Nephron (organoid): ENCODE data around the gene NKPD1.

Experiments
- H3K27ac Mint-ChIP-seq, 3 experiments: 2 replicates each; pipeline ENCODE4 v1.8.0; 2020; ENCODE audit warnings: mixed read lengths in 3 of 3, mild to moderate bottlenecking in 2 of 3, moderate library complexity in 1 of 3
- H3K27me3 Mint-ChIP-seq: 2 replicates; pipeline ENCODE4 v1.8.0; 2021; ENCODE audit warnings: low read depth, mild to moderate bottlenecking, moderate library complexity, mixed read lengths
- H3K36me3 Mint-ChIP-seq: 2 replicates; pipeline ENCODE4 v1.8.0; 2020; ENCODE audit warnings: low read depth, mixed read lengths
- H3K4me1 Mint-ChIP-seq: 2 replicates; pipeline ENCODE4 v1.8.0; 2020; ENCODE audit warnings: mixed read lengths
- H3K4me3 Mint-ChIP-seq, 3 experiments: 2 replicates each; pipeline ENCODE4 v1.8.0; 2020; ENCODE audit warnings: mild to moderate bottlenecking in 3 of 3, mixed read lengths in 3 of 3, moderate library complexity in 2 of 3
- H3K9me3 Mint-ChIP-seq: 2 replicates; pipeline ENCODE4 v1.8.0; 2020; ENCODE audit warnings: mixed read lengths
- CTCF ChIP-seq, 3 experiments: fragments of 200-600 bp; sonication (generic); IDR thresholded peaks; one replicate each; pipeline ENCODE4 v1.5.0; 2021; ENCODE audit warnings: antibody characterized with exemption in 3 of 3; ENCODE audit not compliant: unreplicated experiment in 3 of 3

NKPD1 gene

GRCh38 chr19:45166723-45167252 is 6.0 kb upstream of the NKPD1 start:
- Mint-ChIP-seq H3K27ac (no peak overlapping the region), H3K4me3 (no peak overlapping the region), H3K9me3 (no peaks in the 10 kb centered on the region), H3K4me1 (no peaks in the 10 kb centered on the region), H3K27me3 (peaks cover 8% of the 10 kb centered on the region), H3K36me3 (no peaks in the 10 kb centered on the region)
- TF ChIP-seq CTCF (IDR thresholded peaks at IDR 0.05; ENCODE audit: unreplicated experiment in 3 of 3) = no peak

GRCh38 chr19:45164577-45165335 is 4.0 kb upstream of the NKPD1 start:
- Mint-ChIP-seq H3K4me3 (no peak overlapping the region), H3K27me3 (peaks cover 14% of the 10 kb centered on the region), H3K36me3 (no peaks in the 10 kb centered on the region), H3K4me1 (no peaks in the 10 kb centered on the region), H3K27ac (no peak overlapping the region), H3K9me3 (no peaks in the 10 kb centered on the region)
- TF ChIP-seq CTCF (IDR thresholded peaks at IDR 0.05; ENCODE audit: unreplicated experiment in 3 of 3) = no peak

GRCh38 chr19:45163751-45164460 is 3.1 kb upstream of the NKPD1 start:
- Mint-ChIP-seq H3K4me3 (no peak overlapping the region), H3K27ac (no peak overlapping the region), H3K9me3 (no peaks in the 10 kb centered on the region), H3K4me1 (no peaks in the 10 kb centered on the region), H3K36me3 (no peaks in the 10 kb centered on the region), H3K27me3 (peaks cover 14% of the 10 kb centered on the region)
- TF ChIP-seq CTCF (IDR thresholded peaks at IDR 0.05; ENCODE audit: unreplicated experiment in 3 of 3) = no peak

GRCh38 chr19:45163156-45163555 is 2.4 kb upstream of the NKPD1 start:
- H3K4me1 Mint-ChIP-seq = no peaks in the 10 kb centered on the region
- H3K4me3 Mint-ChIP-seq = no peak overlapping the region
- no peak overlapping the region for H3K27ac Mint-ChIP-seq

GRCh38 chr19:45162608-45163143 is 1.9 kb upstream of the NKPD1 start:
- no peak for TF ChIP-seq CTCF (IDR thresholded peaks at IDR 0.05; ENCODE audit: unreplicated experiment in 3 of 3)
- no peaks in the 10 kb centered on the region for H3K9me3 Mint-ChIP-seq
- no peak overlapping the region for H3K4me3 Mint-ChIP-seq
- peaks cover 18% of the 10 kb centered on the region for H3K27me3 Mint-ChIP-seq
- no peak overlapping the region for H3K27ac Mint-ChIP-seq
- no peaks in the 10 kb centered on the region for H3K36me3 Mint-ChIP-seq
- no peaks in the 10 kb centered on the region for H3K4me1 Mint-ChIP-seq

More at GRCh38 chr19:45163156-45163555, 2.4 kb upstream of the NKPD1 start:
- no peak for TF ChIP-seq CTCF (IDR thresholded peaks at IDR 0.05; ENCODE audit: unreplicated experiment in 3 of 3)
- Mint-ChIP-seq H3K36me3 (no peaks in the 10 kb centered on the region), H3K9me3 (no peaks in the 10 kb centered on the region), H3K27me3 (peaks cover 14% of the 10 kb centered on the region)
